ENCODE results near the gene ZNF804A.

The ZNF804A gene

GRCh38 chr2:184598316-184599053, at the start of gene ZNF804A:
TSS of gene ZNF804A (plus strand) at chr2:184598529. CDS start at chr2:184598960, 431 bp downstream.
- in situ Hi-C loops (cut with MboI; ENCODE audit: low sequenced_read_pairs), result no loop called here

DNA sequence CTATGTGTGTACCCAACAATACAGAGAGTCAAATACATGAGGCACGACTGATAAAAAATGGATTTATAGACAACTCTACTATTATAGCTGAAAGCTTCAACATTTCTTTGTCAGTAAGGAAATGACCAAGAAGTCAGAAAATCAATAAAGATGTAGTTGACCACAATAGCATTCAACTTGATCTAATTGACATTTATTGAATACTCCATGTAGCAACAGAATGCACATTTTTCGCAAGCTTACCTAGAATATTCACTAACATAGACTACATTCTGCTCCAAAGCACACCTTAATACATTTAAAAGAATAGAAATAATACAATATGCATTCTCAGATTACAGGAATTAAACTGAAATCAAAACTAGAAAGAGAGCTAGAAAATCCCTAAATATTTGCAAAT, 49.2 kb upstream of the ZNF804A start:
- in situ Hi-C loops (cut with MboI; ENCODE audit: low sequenced_read_pairs), result no loop called here

- in situ Hi-C loops (cut with MboI; ENCODE audit: low sequenced_read_pairs), result no loop called here
Observed at GRCh38 chr2:184551626-184552025, 46.7 kb upstream of the ZNF804A start.

GRCh38 chr2:184554736-184555135, 43.6 kb upstream of the ZNF804A start:
- in situ Hi-C loops (cut with MboI; ENCODE audit: low sequenced_read_pairs), result no loop called here

DNA sequence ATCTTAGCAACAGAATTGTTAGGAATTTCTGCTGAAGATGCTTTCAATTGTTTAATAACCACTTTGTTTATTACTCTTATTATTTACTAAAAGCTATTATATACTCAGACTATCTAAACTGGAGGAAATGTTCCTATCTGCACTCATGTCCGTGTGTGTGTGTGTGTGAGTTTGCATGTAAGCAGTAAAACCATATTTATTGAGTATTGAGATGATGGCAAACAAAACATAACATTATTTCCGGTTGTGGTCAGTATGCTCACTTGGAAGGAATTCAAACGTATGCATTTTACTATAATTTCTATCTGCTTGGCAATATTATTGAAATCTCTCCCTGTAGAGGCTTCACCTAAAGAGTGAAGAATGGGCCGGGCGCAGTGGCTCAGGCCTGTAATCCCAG, 43.0 kb upstream of the ZNF804A start:
- in situ Hi-C loops (cut with MboI; ENCODE audit: low sequenced_read_pairs), result no loop called here

DNA sequence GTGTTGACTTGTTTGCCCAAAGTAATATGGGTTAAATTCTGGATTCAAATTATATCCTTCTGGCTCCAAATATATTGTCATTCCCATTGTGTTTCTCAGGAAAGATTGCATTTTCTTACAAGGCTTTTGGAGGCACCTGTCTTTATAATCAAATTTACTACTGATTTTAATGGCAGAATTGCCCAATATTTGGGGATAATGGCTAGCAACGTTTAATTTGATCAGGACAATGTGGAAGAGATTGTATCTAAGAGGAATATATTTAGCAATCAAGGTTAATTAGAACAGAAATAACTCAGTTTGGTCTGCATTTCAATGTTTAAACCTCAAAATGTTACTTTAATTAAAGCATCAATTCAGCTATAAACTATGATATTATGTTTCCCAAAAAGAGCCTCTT, 41.7 kb upstream of the ZNF804A start:
- in situ Hi-C loops (cut with MboI; ENCODE audit: low sequenced_read_pairs), result no loop called here

DNA sequence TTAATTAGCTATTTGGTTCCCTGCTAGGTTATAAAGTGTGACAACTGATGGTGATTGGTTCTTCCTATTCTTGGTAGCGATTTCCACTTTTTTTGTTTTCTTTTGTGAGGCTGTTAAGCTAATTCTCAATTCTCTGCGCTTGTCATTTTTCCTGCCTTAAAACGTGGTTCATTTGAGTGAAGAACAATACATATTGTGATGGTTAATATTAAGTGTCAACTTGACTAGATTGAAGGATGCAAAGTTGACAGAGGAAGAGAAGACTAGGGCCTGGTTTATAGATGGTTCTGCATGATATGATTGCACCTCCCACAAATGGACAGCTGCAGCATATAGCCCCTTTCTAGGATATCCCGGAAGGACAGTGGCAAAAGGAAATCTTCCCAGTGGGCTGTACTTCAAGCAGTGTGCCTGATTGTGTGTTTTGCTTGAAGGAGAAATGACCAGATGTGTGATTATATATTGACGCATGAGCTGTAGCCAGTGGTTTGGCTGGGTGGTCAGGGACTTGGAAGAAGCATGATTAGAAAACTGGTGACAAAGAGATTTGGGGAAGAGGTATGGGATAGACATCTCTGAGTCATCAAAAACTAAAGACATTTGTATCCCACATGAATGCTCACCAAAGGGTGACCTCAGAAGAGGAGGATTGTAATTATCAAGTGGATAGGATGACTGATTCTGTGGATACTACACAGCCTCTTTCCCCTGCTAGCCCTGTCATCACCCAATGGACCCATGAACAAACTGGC, 39.4 kb upstream of the ZNF804A start:
- in situ Hi-C loops (cut with MboI; ENCODE audit: low sequenced_read_pairs), result no loop called here

GRCh38 chr2:184560603-184561002, 37.7 kb upstream of the ZNF804A start:
- in situ Hi-C loops (cut with MboI; ENCODE audit: low sequenced_read_pairs), result no loop called here

GRCh38 chr2:184562532-184562931, 35.8 kb upstream of the ZNF804A start:
- in situ Hi-C loops (cut with MboI; ENCODE audit: low sequenced_read_pairs), result no loop called here

- in situ Hi-C loops (cut with MboI; ENCODE audit: low sequenced_read_pairs), result no loop called here
Observed at GRCh38 chr2:184564092-184564491, 34.2 kb upstream of the ZNF804A start.

DNA sequence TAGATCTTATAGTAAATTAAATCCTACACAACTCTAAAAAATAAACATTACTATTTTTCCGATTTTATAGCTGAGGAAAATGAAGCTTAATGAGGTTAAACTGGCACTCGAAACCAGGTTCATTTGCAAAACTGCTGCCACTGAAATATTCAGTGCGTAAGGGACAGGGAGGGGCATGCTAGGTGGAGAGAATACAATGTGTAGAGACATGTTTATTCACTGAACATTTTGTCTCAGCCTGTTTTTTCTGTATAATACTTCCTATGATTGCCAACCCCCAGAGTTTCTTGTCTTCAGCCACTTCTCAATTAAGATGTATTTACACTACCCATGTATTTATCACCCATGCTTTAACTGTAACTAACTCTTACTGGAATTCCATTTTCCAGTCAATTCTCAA, 31.6 kb upstream of the ZNF804A start:
- in situ Hi-C loops (cut with MboI; ENCODE audit: low sequenced_read_pairs), result no loop called here

DNA sequence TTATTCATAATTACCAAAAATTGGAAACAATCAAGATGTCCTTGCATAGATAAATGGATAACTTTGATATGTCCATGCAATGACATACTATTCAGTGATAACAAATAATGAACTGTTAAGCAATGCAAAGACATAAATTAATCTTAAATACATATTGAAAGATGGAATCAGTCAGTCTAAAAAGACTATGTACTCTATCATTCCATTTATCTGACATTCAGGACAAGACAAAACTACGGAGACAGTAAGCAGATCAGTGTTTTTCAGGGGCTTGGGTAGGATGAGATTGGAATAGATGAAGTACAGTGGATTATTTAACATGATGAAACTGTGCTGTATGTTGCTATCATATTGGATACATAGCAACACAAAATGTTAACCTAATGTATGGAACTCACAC, 21.3 kb upstream of the ZNF804A start:
- in situ Hi-C loops (cut with MboI; ENCODE audit: low sequenced_read_pairs), result no loop called here

DNA sequence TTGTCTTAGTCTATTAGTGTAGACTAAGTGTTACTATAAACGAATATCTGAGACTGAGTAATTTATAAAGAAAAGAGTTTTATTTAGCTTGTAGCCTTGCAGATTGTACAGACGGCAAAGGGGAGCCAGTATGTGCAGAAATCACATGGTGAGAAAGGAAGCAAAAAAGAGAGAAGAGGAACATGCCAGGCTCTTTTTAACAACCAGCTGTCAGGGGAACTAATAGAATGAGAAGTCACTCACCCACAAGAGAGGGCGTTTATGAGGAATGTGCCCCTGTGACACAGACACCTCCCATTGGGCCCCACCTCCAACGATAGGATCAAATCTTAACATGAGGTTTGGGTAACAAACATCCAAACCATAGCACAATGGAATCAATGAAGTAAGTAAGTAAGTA, 20.6 kb upstream of the ZNF804A start:
- in situ Hi-C loops (cut with MboI; ENCODE audit: low sequenced_read_pairs), result no loop called here

GRCh38 chr2:184579226-184579625, 19.1 kb upstream of the ZNF804A start:
- in situ Hi-C loops (cut with MboI; ENCODE audit: low sequenced_read_pairs), result no loop called here

DNA sequence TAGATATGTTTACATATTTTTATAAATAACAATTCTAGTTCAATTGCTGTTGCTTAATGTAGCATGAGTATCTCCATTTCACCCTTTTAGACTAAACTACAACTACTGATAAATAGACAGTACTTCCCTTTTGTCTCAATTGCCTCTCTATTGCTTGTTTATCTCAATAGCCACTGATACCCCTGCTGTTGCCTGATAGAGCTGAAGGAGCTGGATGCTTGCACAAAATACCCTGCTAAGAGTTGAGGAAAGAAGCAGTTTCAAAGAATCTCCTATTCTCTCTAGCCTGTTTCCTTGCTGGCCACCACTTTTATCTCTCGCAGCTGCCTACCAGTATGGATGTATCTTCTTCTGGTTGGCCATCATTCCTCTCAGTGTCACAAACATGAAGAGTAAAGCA, 16.9 kb upstream of the ZNF804A start:
- in situ Hi-C loops (cut with MboI; ENCODE audit: low sequenced_read_pairs), result no loop called here

DNA sequence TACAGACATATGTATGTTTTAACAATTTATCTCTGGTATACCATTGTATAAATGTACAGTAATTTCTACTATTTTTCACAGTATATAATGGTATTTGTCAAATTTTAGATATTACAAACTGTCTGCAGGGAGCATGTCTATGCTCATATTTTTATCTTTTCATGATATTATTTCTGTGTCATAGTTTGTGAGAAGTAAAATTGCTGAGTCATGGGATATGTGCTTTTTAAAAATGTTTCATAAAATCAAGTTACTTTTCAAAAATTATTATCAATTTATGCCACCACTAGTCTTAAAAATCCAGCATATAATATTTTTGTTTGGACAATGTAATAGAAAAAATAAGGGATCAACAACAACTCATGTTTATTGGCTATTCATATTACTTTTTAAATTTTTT, 9.1 kb upstream of the ZNF804A start:
- in situ Hi-C loops (cut with MboI; ENCODE audit: low sequenced_read_pairs), result no loop called here

DNA sequence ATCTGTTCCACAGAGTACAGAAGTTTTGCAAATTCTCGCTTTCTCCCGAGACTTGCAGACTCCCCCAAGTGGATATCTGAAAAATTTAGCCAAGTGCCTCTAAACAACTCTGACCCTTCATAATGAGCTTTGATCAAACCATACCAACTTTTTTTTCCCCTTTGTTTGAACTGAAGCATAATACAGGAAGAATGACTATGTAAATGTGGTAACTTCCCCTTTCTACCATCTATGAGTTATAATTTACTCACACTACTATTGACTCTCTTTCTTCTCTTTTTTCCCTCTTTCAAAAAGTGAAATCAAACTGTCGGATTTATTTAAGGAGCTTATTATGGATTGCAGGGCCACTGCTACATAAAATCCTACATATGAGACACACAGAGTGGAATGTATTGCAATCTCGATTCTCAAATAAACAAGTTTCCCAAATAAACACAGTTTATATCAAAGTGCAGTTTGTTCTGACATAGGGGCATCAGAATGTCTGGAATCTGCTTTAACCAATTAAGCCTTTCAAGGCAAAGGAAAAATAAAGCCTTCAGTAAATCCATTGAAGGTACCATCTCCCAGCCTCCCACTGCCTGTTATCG, 1.4 kb upstream of the ZNF804A start:
- in situ Hi-C loops (cut with MboI; ENCODE audit: low sequenced_read_pairs), result no loop called here

DNA sequence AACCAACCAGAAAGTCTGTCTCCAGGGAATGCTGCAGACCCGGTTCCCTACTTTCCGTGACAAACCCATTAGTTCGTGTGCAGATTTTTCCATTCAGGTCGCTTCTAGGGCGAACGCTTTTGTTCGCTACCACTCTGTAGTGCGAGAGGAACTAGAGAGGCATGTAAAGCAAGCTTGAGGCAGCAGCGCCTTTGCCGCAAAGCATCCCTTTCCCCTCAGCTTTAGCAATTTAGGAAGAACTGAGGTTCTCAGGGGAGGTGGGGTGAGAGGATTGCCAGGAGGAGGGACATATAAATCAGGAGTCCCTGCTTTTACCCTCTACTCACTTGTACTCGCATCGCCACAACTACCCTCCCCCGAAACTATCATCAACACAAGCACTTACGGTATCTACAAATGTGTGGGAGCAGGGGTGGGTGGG, 748 bp upstream of the ZNF804A start:
- in situ Hi-C loops (cut with MboI; ENCODE audit: low sequenced_read_pairs), result no loop called here

- in situ Hi-C loops (cut with MboI; ENCODE audit: low sequenced_read_pairs), result no loop called here
Observed at GRCh38 chr2:184598002-184598315, 370 bp upstream of the ZNF804A start.

- in situ Hi-C loops (cut with MboI; ENCODE audit: low sequenced_read_pairs), result no loop called here
Observed at GRCh38 chr2:184599054-184599871, 934 bp downstream of the ZNF804A start.

- in situ Hi-C loops (cut with MboI; ENCODE audit: low sequenced_read_pairs), result no loop called here
Observed at GRCh38 chr2:184599872-184600222, 1.5 kb downstream of the ZNF804A start.
